ENCODE measurements around the gene HBEGF. TPM values are rescaled to one million over a fixed set of nuclear protein-coding genes. Genes with fewer than 3 reads are reported as not detected.

HBEGF gene
- total and polyA plus RNA-seq, 2 experiments from 2014 or later = 2.2 to 2.9 TPM

GRCh38 chr5:140293849-140294100 is 52.6 kb downstream of the HBEGF start (continued):
- TF ChIP-seq REST (IDR thresholded peaks at IDR 0.05; ENCODE audit: unreplicated experiment) = no peak

GRCh38 chr5:140293091-140293848 is 53.1 kb downstream of the HBEGF start:
- H3K4me3 Mint-ChIP-seq = no peak overlapping the region
- ATAC-seq (no peak), DNase-seq (ENCODE audit: low spot score) (no peak)
- Histone ChIP-seq H2AFZ (no peak overlapping the region), H3K4me1 (ENCODE audit: insufficient read depth) (peaks cover 25% of the 10 kb centered on the region), H3F3A (replicated peaks; ENCODE audit: low read depth) (no peaks in the 10 kb centered on the region), H3K4me2 (no peak overlapping the region), H3K79me2 (replicated peaks; ENCODE audit: insufficient read depth) (peaks cover 100% of the 10 kb centered on the region), H3K27me3 (ENCODE audit: insufficient read depth) (no peaks in the 10 kb centered on the region), H3K36me3 (ENCODE audit: insufficient read depth) (no peaks in the 10 kb centered on the region), H3K4me3 (no peak overlapping the region), H3K9me2 (ENCODE audit: insufficient read depth) (no peaks in the 10 kb centered on the region), H3K27ac (ENCODE audit: low read depth) (no peak overlapping the region), H4K20me1 (replicated peaks; ENCODE audit: insufficient read depth) (peaks cover 19% of the 10 kb centered on the region)
- H3K27ac Mint-ChIP-seq = no peak overlapping the region
- H3K36me3 Mint-ChIP-seq (ENCODE audit: low read depth) = no peaks in the 10 kb centered on the region
- peaks cover 7% of the 10 kb centered on the region; the same call in 2 of the 3 replicates for H3K4me1 Mint-ChIP-seq
- H3K27me3 Mint-ChIP-seq (ENCODE audit: insufficient read depth, low read depth, poor library complexity) = no peaks in the 10 kb centered on the region
- H3K9me3 Mint-ChIP-seq = no peaks in the 10 kb centered on the region
- TF ChIP-seq CTCF (conservative IDR thresholded peaks at IDR 0.05; ENCODE audit: low read depth in 2 of 2) (no peak), EZH2phosphoT487 (IDR thresholded peaks at IDR 0.05; ENCODE audit: unreplicated experiment) (no peak), ETS1 (IDR thresholded peaks at IDR 0.05) (no peak), JUNB (IDR thresholded peaks at IDR 0.05; ENCODE audit: unreplicated experiment) (no peak), ZNF462 (CRISPR knock-in tag; IDR thresholded peaks at IDR 0.05) (no peak), REST (IDR thresholded peaks at IDR 0.05; ENCODE audit: unreplicated experiment) (no peak), ZNF331 (CRISPR knock-in tag; IDR thresholded peaks at IDR 0.05; ENCODE audit: low read depth) (no peak)

Data from GM23338 (cell line).